Measurements from ENCODE around the gene AGAP3. TPM values are rescaled to one million over a fixed set of nuclear protein-coding genes. Genes with fewer than 3 reads are reported as not detected.

AGAP3 gene
- total and polyA plus RNA-seq, 9 donors: 22.3 to 125 (median 79.9) TPM

DNA sequence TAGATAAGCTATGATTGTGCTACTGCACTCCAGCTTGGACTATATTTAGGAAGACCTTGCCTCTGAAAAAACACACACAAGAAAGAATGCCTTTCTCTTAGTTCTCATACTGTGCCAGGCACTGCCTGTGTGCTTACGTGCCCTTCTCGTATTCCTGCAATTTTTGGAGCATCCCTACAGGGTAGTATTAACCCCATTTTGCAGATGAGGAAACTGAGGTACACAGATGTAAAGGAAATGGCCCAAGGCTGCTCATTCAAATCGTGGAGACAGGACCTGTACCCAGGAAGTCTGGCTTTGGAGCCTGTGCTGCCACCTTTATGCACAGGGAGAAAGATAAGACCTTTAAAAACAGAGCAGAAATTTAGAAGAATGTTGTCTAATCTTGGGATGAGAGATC, 16.7 kb downstream of the AGAP3 start:
- DNase-seq: no peak
- intact Hi-C loops (cut with DNase I): no loop called here
- Histone ChIP-seq H3K27ac (no peak overlapping the region), H3K27me3 (no peaks in the 10 kb centered on the region), H3K4me1 (ENCODE audit: insufficient read depth) (no peaks in the 10 kb centered on the region), H3K36me3 (no peaks in the 10 kb centered on the region), H3K4me3 (no peak overlapping the region), H3K9me3 (no peaks in the 10 kb centered on the region)
- WGBS, 3 donors: 77 to 89% (median 88%) methylated on average over 3 of the region's 3 CpGs
- TF ChIP-seq, protein P1, sequence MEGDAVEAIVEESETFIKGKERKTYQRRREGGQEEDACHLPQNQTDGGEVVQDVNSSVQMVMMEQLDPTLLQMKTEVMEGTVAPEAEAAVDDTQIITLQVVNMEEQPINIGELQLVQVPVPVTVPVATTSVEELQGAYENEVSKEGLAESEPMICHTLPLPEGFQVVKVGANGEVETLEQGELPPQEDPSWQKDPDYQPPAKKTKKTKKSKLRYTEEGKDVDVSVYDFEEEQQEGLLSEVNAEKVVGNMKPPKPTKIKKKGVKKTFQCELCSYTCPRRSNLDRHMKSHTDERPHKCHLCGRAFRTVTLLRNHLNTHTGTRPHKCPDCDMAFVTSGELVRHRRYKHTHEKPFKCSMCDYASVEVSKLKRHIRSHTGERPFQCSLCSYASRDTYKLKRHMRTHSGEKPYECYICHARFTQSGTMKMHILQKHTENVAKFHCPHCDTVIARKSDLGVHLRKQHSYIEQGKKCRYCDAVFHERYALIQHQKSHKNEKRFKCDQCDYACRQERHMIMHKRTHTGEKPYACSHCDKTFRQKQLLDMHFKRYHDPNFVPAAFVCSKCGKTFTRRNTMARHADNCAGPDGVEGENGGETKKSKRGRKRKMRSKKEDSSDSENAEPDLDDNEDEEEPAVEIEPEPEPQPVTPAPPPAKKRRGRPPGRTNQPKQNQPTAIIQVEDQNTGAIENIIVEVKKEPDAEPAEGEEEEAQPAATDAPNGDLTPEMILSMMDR (IDR thresholded peaks at IDR 0.05): no peak
- TF ChIP-seq EP300 (IDR thresholded peaks at IDR 0.05): no peak
- no peak for TF ChIP-seq POLR2A (IDR thresholded peaks at IDR 0.05)

DNA sequence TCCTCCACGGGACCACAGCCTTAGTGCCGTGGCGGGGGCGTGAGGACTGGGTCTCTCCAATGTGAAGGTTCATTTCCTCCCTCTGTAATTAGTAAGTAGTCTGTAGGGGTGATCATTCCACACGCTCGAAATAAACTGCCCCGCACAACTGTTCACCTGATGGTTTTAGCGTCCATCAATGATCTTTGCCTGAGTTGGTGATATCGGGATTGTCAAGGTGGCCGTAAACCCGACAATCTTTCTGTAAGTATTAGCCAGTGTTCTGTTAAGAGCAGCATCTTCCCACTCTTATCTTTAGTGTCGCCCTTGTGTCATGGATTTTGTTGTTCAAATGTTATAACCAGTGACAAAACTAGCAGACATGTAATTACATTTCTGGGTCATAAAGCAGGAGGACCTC, 17.7 kb downstream of the AGAP3 start:
- Histone ChIP-seq H3K4me3 (no peak overlapping the region), H3K36me3 (no peaks in the 10 kb centered on the region), H3K27me3 (no peaks in the 10 kb centered on the region), H3K4me1 (ENCODE audit: insufficient read depth) (peaks cover 4% of the 10 kb centered on the region), H3K9me3 (no peaks in the 10 kb centered on the region), H3K27ac (no peak overlapping the region)
- intact Hi-C loops (cut with DNase I): no loop called here
- 78 to 87% (median 81%) methylated on average over 12 of the region's 12 CpGs for WGBS, 3 donors
- TF ChIP-seq, protein P1 (IDR thresholded peaks at IDR 0.05): no peak
- TF ChIP-seq POLR2A (IDR thresholded peaks at IDR 0.05): no peak
- TF ChIP-seq EP300 (IDR thresholded peaks at IDR 0.05): no peak
- DNase-seq: no peak

DNA sequence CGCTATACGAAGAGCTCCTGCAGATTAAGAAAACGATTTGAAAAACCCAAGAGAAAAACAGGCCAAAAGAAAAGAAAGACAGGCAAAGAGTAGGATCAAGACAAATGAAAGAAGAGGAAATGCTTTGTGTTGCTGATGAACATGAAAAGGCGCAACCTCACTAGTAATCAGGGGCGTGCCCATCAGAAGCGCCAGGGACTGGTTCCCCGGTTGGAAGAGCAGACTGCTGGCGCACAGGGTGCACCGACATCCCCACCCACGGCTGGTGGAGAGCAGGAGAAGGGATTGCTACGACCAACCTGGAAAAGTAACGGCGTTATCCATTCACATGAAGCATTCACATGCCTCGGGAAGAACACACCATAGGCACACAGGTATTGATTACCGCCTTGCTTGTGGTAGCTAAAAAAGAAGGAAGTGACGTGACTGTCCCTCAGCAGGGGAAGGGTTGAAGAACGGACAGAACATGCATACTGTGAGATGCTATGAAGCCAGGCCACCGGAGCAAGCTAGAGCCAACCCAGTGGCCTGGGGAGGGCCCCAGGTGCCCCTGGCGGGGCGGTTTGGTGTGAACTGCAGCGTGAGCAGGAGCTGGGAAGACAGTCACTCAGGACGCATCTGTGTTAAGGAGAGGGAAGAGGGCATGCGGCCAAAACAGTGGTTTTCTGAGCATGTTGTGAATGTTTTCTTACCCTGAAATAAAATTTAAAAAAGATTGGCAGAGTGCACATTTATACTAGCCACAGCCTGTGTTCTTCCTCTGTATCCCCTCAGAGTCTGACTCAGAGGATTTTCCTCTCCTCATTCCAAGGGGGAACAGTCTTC, 18.3 kb downstream of the AGAP3 start:
- 68 to 76% (median 69%) methylated on average over 23 of the region's 23 CpGs for WGBS, 3 donors
- H3K27ac ChIP-seq: no peak overlapping the region
- intact Hi-C loops (cut with DNase I): no loop called here
- H3K4me3 ChIP-seq: no peak overlapping the region
- H3K9me3 ChIP-seq: no peaks in the 10 kb centered on the region
- peaks cover 4% of the 10 kb centered on the region for H3K4me1 ChIP-seq (ENCODE audit: insufficient read depth)
- no peak for TF ChIP-seq EP300 (IDR thresholded peaks at IDR 0.05)
- TF ChIP-seq, protein P1 (IDR thresholded peaks at IDR 0.05): no peak
- TF ChIP-seq POLR2A (IDR thresholded peaks at IDR 0.05): no peak
- no peak for DNase-seq
- H3K27me3 ChIP-seq: no peaks in the 10 kb centered on the region
- H3K36me3 ChIP-seq: no peaks in the 10 kb centered on the region

DNA sequence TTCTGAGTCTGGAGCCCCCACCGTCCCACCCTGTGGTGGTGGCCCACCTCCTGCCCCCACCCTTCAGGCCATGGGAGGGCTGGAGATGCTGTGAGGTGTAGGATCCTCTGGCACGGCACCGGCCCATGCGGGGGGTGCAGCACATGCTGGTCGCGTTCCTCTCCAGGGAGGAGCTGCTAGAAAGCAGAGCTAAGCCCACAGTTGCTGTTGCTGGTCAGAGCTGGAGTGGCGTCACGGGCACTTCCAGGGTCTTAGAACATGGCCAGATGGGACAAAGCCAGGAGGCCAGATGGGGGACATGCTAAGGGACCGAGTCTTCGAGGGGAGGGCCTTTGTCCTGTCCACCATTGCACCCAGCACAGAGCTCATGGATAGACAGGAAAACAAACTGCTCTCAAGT, 21.6 kb downstream of the AGAP3 start:
- intact Hi-C loops (cut with DNase I): no loop called here
- TF ChIP-seq EP300 (IDR thresholded peaks at IDR 0.05) (no peak), POLR2A (IDR thresholded peaks at IDR 0.05) (no peak)
- TF ChIP-seq, protein P1 (IDR thresholded peaks at IDR 0.05): no peak
- WGBS, 3 donors: 87 to 92% (median 88%) methylated on average over 10 of the region's 10 CpGs

More for the DNA sequence above, 21.6 kb downstream of the AGAP3 start:
- Histone ChIP-seq H3K9me3 (no peaks in the 10 kb centered on the region), H3K27me3 (no peaks in the 10 kb centered on the region), H3K36me3 (no peaks in the 10 kb centered on the region), H3K4me1 (ENCODE audit: insufficient read depth) (peaks cover 4% of the 10 kb centered on the region), H3K4me3 (no peak overlapping the region), H3K27ac (no peak overlapping the region)
- peak in 1 of 5 donors; percentile 17 for DNase-seq

All from ovary (tissue), 9 donors.